Adrenal gland (tissue), 12 donors: ENCODE measurements around the gene MAGI2. TPM values are rescaled to one million over a fixed set of nuclear protein-coding genes. Genes with fewer than 3 reads are reported as not detected.
"Not testable (repeated sequence)": the region's sequence is repeated elsewhere in the genome, so short reads cannot be mapped to it uniquely, and the experiment has no call there.

Source experiments
- DNase-seq, 7 donors: peaks; one replicate each; pipeline ENCODE4 v3.0.0-alpha.2; 2019 to 2020
- H3K27ac ChIP-seq, 5 donors: fragments of 200-600 bp; sonication (generic) in 4 of 5; 1 replicate in 3 of 5; 2 replicates in 2 of 5; pipeline versions ENCODE4 v1.5.1 to v1.8.0; 2016 to 2020; ENCODE audit warnings: mild to moderate bottlenecking in 1 of 5
- H3K27me3 ChIP-seq: fragments of 200-600 bp; 2 replicates; pipeline ENCODE4 v1.8.0; 2021
- H3K36me3 ChIP-seq, 2 donors: fragments of 200-600 bp; replicated peaks in 1 of 2; 1 replicate in 1 of 2; 2 replicates in 1 of 2; pipeline versions ENCODE4 v1.5.1 to v1.8.0; 2018 to 2022
- H3K4me1 ChIP-seq, 2 donors: fragments of 200-600 bp; replicated peaks in 1 of 2; 1 replicate in 1 of 2; 2 replicates in 1 of 2; pipeline versions ENCODE4 v1.5.1 to v1.8.0; 2018 to 2021
- H3K4me3 ChIP-seq, 4 donors: fragments of 200-600 bp; sonication (generic) in 3 of 4; one replicate each; pipeline ENCODE4 v1.5.1; 2016 to 2018
- H3K9me3 ChIP-seq, 3 donors: fragments of 200-600 bp; sonication (generic) in 1 of 3; replicated peaks in 1 of 3; 1 replicate in 2 of 3; 2 replicates in 1 of 3; pipeline versions ENCODE4 v1.5.1 to v1.8.0; 2016 to 2021
- POLR2A ChIP-seq, 2 donors: fragments of 450-650 bp; IDR thresholded peaks; one replicate each; pipeline ENCODE4 v1.6.1; 2017; ENCODE audit warnings: antibody characterized with exemption in 2 of 2, mild to moderate bottlenecking in 2 of 2, moderate library complexity in 1 of 2
- WGBS, 4 donors: extraction: QIAGEN DNeasy Blood & Tissue Kit in 2 of 4; methylation state at CpG; one replicate each; pipeline versions ENCODE4 v1.1.5 to v1.1.7; 2013 to 2017; 5-methylcytosine and 5-hydroxymethylcytosine counted together
- intact Hi-C, 2 donors: fragments of 100-400 bp; cut with DNase I; formaldehyde crosslinking; loops; one replicate each; pipeline versions ENCODE4 v1.14.1 to v1.15.0; 2022 to 2023
- polyA plus RNA-seq, 3 donors: library from polyadenylated mRNA; stranded (reverse); fragments of 200-250 nt in 2 of 3; fragments of 350-450 nt in 1 of 3; fragmentation: Illumina TruSeq in 1 of 3; extraction: RNeasy Lipid Tissue Mini Kit (QIAGEN cat#74804) in 1 of 3; gene quantifications; one replicate each; pipeline ENCODE4 v1.2.3, GENCODE V29; 2013 to 2014
- total RNA-seq, 9 donors: library from RNA; depleted of rRNA in 4 of 9; stranded (reverse); fragments of >200 nt in 4 of 9; fragments of 120-200 nt in 1 of 9; fragmentation: NEBNext Ultra II Directional in 1 of 9; extraction: Animal tissue kit (Norgen Biotek cat#: 25700) in 1 of 9; gene quantifications; one replicate each; pipeline versions ENCODE4 v1.1.0 to v1.2.4, GENCODE V29; 2013 to 2023
- TF ChIP-seq, protein P1 (sequence below), 6 experiments: fragments of 450-650 bp in 4 of 6; fragments of 200-600 bp in 2 of 6; sonication (generic) in 1 of 6; IDR thresholded peaks; 1 replicate in 5 of 6; 2 replicates in 1 of 6; pipeline versions ENCODE4 v1.5.1 to v1.8.0; 2016 to 2021; ENCODE audit warnings: antibody characterized with exemption in 6 of 6, mild to moderate bottlenecking in 2 of 6, moderate library complexity in 1 of 6
- donor health status: healthy with polysubstance abuse.
- donor health status: Bipolar disorder and iron deficiency.
- donor health status: DM: yes; HTN: yes; CAD: no.
- donor health status: DM: no; HTN: no; CAD: no.
- donor health status: DM: no; HTN: no; CAD: no.
- donor health status: DM: yes; HTN: yes; CAD: no.

The MAGI2 gene
- total and polyA plus RNA-seq, 12 donors: 3.2 to 37.1 (median 17.1) TPM

DNA sequence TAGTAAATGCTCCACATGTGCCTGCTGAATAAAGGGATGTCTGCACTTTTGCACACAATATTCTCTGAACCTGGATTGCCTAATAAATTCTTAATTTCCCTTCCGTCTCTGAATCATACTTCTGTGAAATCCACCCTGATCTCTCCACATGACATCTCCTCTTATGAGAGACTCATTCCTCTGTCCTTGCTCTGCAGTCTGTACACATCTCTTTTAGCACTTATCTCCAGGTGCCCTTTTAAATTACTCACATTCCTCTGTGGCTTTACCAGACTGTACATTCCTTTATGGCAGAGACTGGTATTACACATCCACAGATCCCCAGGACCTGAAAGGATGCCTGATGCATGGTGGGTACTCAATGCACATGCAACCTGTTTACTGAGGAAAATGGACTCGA is 1127.3 kb downstream of the MAGI2 start:
- no peaks in the 10 kb centered on the region for H3K9me3 ChIP-seq
- 73 to 86% (median 76%) methylated on average over 2 of the region's 2 CpGs for WGBS, 4 donors
- no peaks in the 10 kb centered on the region for H3K4me1 ChIP-seq

DNA sequence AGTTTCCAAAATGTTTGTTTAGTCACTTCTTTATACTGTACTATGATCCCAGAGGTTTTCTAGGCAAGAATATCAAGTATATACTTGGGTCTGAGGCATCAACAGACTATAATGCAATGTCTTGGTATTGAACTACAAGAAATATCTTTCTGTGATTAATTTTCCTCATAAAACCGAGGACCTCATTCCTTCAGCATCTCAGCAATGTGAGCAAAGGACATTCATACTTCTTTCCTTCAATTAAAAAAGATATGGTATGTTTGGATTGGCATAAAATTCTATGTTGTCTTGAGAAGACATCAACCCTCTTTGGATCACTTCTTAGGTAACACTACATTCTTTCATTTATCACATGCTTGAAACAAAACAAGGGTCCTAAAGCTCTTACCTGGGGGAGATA is 1130.3 kb downstream of the MAGI2 start:
- WGBS, 4 donors: 48 to 61% (median 57%) methylated on average over 1 of the region's 1 CpG
- Histone ChIP-seq H3K27me3 (no peaks in the 10 kb centered on the region), H3K36me3 (no peaks in the 10 kb centered on the region), H3K4me3 (no peak overlapping the region), H3K27ac (no peak overlapping the region), H3K4me1 (no peaks in the 10 kb centered on the region), H3K9me3 (no peaks in the 10 kb centered on the region)
- intact Hi-C loops: no loop called here
- DNase-seq: no peak
- no peak for TF ChIP-seq POLR2A (IDR thresholded peaks at IDR 0.05)
- TF ChIP-seq, protein P1, sequence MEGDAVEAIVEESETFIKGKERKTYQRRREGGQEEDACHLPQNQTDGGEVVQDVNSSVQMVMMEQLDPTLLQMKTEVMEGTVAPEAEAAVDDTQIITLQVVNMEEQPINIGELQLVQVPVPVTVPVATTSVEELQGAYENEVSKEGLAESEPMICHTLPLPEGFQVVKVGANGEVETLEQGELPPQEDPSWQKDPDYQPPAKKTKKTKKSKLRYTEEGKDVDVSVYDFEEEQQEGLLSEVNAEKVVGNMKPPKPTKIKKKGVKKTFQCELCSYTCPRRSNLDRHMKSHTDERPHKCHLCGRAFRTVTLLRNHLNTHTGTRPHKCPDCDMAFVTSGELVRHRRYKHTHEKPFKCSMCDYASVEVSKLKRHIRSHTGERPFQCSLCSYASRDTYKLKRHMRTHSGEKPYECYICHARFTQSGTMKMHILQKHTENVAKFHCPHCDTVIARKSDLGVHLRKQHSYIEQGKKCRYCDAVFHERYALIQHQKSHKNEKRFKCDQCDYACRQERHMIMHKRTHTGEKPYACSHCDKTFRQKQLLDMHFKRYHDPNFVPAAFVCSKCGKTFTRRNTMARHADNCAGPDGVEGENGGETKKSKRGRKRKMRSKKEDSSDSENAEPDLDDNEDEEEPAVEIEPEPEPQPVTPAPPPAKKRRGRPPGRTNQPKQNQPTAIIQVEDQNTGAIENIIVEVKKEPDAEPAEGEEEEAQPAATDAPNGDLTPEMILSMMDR (IDR thresholded peaks at IDR 0.05): no peak

More for the DNA sequence above, 1127.3 kb downstream of the MAGI2 start:
- no peaks in the 10 kb centered on the region for H3K27me3 ChIP-seq
- H3K36me3 ChIP-seq: no peaks in the 10 kb centered on the region
- TF ChIP-seq, protein P1 (IDR thresholded peaks at IDR 0.05): no peak
- no peak for TF ChIP-seq POLR2A (IDR thresholded peaks at IDR 0.05)
- H3K27ac ChIP-seq: no peak overlapping the region
- DNase-seq: no peak
- intact Hi-C loops: no loop called here
- H3K4me3 ChIP-seq: no peak overlapping the region

- WGBS, 4 donors: 89 to 97% (median 94%) methylated on average over 5 of the region's 5 CpGs
- H3K36me3 ChIP-seq, H3K4me3 ChIP-seq, intact Hi-C loops, DNase-seq, H3K9me3 ChIP-seq, H3K4me1 ChIP-seq, H3K27ac ChIP-seq, H3K27me3 ChIP-seq: not testable (repeated sequence)
Measured at GRCh38 chr7:78322231-78322630, 1131.2 kb downstream of the MAGI2 start.

- WGBS, 4 donors: 74 to 97% (median 92%) methylated on average over 11 to 12 of the region's 12 CpGs
- Histone ChIP-seq H3K4me1 (no peaks in the 10 kb centered on the region), H3K27ac (no peak overlapping the region), H3K9me3 (no peaks in the 10 kb centered on the region), H3K27me3 (no peaks in the 10 kb centered on the region), H3K36me3 (no peaks in the 10 kb centered on the region), H3K4me3 (no peak overlapping the region)
- no peak for DNase-seq
- TF ChIP-seq POLR2A (IDR thresholded peaks at IDR 0.05): no peak
- TF ChIP-seq, protein P1 (IDR thresholded peaks at IDR 0.05): no peak
- intact Hi-C loops: no loop called here
Measured at GRCh38 chr7:78317371-78317770, 1136.1 kb downstream of the MAGI2 start.

- no peaks in the 10 kb centered on the region for H3K4me1 ChIP-seq
- no peaks in the 10 kb centered on the region for H3K27me3 ChIP-seq
- TF ChIP-seq POLR2A (IDR thresholded peaks at IDR 0.05): no peak
- TF ChIP-seq, protein P1 (IDR thresholded peaks at IDR 0.05): no peak
- intact Hi-C loops: no loop called here
- no peak overlapping the region for H3K4me3 ChIP-seq
- DNase-seq: no peak
- no peaks in the 10 kb centered on the region for H3K9me3 ChIP-seq
- H3K36me3 ChIP-seq: no peaks in the 10 kb centered on the region
- H3K27ac ChIP-seq: no peak overlapping the region
Measured at GRCh38 chr7:78316110-78316509, 1137.4 kb downstream of the MAGI2 start.
